ENCODE measurements around the gene ZEB2. TPM values are rescaled to one million over a fixed set of nuclear protein-coding genes. Genes with fewer than 3 reads are reported as not detected.

Gene ZEB2
- total RNA-seq, 2 donors from 2014 or later, result 246 to 288 TPM

DNA sequence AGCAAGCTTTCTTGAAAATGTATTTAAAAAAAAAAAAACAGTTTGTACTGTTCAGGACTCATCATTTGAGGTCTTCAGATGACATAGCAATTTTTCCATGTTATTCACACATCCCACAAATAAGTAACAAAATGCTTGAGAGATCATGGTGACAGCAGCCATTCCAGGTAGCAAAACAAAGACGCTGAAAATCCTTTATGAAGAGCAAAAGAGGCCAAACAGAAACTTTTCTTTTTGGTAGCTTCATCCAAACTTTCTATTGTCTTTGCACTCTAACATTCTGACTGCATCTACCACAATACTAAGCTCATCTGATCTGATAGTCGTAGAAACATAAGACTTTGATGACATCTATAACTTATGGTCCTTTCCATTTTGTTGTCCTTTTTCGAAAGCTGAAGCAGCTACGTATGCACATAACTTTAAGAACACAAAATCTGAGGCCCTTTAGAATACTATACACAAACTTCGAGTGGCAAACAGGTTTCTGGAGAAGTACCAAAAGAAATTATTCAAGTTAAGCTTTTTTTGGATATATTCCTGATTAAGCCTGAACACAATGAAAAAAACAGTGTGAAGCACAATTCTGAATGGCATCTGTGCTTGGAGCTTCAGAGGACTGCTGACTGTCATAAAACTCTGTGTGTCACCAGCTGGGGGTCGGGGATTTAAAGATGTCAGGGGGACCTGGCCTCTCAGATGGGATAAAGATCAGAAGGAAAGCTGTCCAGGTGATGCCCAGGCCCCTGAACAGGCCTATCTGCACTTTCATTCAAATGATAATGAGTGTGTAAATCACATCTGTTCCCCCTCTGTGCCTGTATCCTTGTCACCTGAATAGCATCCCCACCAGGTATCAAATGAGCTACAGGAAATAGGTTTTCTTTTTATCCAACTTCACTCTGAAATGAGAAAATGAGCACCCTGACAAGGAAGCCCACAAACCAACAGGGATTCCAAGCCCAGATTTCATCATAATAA, 75.8 kb downstream of the ZEB2 start:
- DNase-seq (ENCODE audit: low spot score), result no peak
- intact Hi-C loops (cut with DNase I), result no loop called here

DNA sequence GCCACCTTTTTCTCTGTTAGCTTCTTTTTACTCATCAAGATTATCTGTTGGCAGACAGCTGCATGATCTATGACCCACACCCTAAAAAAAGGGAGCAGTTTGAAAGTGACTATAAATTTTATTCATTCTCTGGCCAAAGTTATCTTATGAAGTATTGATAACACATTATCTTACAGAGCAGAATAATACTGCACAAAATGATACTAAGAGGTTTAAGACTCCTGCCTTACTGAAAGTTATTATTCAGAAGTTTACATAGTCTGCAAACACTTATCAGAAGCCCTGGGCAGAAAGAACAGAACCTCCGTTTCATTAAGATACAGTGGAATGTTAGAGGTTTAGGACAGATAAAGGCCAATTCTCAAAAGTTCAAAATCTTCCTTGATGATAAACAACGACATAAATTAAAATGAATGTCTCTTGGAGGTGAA, 78.2 kb downstream of the ZEB2 start:
- no peak for DNase-seq (ENCODE audit: low spot score)

DNA sequence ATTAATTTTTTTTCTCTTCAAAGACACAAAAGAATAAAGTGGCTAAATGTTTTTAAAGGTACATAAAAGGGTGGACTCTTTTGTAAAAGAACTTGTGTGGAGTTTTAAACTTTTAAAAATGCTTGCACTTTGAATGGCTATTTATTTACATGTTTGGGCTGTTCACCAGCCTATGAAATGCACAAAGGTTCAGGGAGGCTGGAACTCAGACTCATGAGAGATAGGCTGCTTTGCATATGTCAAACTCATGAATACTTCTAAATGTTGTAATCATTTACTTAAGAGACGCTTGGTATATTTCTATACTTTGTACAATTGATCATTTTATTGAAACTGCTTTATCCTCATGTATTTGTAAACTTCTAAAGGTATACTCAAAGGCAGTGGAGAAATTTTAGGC, 79.9 kb downstream of the ZEB2 start:
- intact Hi-C loops (cut with DNase I), result no loop called here
- DNase-seq (ENCODE audit: low spot score), result no peak

More for the DNA sequence above, 78.2 kb downstream of the ZEB2 start:
- intact Hi-C loops (cut with DNase I), result no loop called here

DNA sequence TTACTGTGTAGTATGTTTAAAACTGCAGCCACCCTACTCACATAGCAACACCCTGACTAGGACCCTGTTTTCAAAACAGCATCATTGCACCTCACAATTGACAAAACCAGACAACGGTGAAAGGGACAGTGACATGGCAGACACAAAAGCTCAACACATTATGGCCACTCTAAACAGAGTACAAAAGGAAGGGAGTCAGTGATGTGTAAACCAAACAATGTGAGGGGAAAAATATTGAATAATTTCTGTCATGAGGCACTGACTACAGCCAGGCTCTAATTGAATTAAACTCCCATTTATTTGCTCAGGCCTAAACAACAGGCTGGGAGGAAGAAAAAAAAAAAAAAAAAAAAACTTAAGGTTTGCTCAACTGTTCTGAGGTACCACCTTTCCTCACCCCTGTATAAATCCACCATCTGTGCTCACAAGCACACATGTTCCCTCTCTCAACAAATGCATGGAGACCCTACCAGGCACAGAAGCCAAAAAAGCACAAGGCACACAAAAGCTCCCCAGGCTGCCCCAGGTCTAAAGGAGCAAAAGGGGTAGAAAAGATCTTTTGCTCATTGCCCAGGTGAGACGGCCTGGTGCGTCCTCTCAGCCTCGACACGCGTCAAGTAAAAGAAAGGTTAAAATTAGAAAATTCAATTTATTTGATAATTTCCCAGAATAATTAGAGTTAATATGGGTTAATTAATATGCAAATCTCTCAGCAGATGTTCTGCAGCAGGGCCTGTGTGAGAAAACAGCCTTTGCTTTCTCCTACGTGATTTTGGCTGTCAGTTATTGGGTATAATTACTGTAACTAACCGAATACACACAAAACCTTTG, 80.9 kb downstream of the ZEB2 start:
- intact Hi-C loops (cut with DNase I), result no loop called here
- DNase-seq (ENCODE audit: low spot score), result no peak

DNA sequence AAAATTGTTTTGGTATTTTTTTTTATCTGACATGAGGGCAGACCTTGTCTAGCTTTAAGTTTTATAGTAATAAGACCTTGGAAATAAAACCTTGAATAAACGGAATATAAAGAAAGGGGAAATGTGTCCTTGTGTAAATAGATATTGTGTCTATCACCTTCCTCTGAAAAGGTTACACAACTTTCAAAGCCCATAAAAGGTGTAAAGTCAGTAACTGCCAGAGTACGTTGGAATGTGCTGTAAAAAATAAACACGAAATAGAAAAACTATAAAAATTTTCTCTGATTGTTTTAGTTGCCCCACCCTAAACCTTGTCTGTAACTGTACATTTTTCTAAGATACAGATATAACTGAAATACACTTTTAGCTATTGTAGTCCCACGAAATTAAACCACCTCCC, 82.3 kb downstream of the ZEB2 start:
- intact Hi-C loops (cut with DNase I), result no loop called here
- no peak for DNase-seq (ENCODE audit: low spot score)

DNA sequence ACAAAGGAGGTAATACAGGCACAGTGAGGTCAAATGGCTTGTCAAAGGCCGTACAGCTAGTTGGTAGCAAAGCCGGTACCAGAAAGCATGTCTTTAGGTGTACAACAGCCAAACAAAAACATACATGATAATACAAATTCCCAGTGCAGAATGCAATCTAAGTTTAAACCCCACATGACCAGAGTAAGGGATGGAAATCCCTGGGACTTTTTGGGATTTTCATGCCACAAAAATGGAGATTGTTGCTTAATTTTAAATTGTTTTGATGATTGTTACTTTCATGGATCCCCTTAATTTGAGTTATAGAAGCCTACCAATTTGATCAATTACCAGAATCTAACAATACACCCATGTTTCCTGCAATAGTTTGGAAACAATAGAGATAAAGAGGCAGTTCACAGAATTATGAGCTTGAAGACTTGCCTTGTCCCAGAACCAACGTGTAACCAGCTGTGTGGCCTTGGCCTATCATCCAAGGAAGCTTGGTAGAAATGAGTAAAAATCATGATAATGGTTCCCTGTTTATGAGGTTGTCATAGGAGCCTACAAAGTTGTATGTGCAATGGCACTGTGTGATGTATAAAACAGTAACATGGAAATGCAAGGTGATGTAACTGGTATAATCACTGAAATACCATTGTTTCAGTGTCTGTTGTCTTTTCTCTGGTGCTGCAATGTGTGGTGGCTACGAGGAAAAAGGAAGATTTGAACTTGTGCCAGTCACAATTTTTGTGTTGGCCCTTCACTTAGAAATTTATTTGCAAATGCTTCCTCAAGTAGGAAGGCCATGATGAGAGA, 85.3 kb downstream of the ZEB2 start:
- DNase-seq (ENCODE audit: low spot score), result no peak
- intact Hi-C loops (cut with DNase I), result no loop called here

DNA sequence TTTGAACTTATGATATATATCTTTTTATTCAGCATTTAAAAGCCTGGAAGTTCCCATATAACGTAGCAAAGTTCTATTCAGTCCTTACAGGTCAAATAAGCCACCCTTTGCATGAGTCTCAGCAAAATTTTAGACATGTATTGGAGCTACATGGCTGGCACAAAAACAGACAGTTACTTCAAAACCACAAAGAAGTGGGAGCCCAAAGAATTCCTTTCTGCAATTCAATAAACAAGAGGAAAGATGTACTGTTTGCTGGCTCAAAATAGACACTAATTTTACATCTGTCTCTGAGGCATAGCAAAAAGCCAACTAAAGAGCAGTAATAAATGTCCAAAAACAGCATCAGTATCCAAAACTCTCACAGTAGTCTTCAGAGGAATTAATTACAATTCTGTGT, 87.0 kb downstream of the ZEB2 start:
- intact Hi-C loops (cut with DNase I), result loop anchor here in 1 of 2 donors (2.0 kb wide), 1 partner anchor 32 kb away; no protein-coding TSS in a partner anchor
- DNase-seq (ENCODE audit: low spot score), result no peak

DNA sequence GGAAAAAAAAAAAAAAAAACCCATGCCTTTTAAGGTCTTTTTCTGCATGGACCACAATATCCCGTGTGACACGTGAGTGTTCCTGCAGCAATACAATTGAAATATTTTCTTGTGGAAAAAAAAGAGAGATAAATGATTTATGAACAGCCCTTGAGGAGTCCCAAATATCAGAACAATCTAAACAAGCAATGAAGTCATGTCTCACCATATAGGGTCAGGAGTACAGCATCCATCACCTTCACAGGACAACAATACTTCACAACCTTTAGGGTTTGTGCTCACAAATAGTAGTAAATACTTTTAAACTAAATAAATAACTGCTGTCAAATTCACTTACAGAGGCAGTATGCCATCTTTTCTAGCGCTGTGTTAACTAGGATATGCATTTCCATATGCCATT, 87.9 kb downstream of the ZEB2 start:
- intact Hi-C loops (cut with DNase I), result loop anchor here in 1 of 2 donors (2.0 kb wide), 1 partner anchor 31 kb away; no protein-coding TSS in a partner anchor
- DNase-seq (ENCODE audit: low spot score), result no peak

DNA sequence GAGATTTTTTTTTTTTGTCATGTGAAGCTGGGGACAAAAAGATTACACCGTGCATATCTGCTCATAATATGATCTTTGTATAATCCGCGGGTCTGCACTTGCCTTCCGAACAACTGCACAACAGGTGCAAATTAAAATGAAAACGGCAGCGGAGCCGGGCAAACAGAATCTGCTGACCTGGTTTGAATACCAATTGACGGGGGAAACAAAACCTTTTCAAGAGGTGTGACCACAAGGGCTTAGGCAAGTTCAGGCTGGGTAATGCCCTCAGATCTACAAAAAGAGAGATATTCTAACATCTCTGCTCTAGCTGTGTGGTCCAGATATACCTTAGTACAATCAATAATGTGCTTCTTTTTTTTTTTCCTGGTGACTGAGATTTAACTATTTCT, 88.5 kb downstream of the ZEB2 start:
- intact Hi-C loops (cut with DNase I), result no loop called here
- no peak for DNase-seq (ENCODE audit: low spot score)

DNA sequence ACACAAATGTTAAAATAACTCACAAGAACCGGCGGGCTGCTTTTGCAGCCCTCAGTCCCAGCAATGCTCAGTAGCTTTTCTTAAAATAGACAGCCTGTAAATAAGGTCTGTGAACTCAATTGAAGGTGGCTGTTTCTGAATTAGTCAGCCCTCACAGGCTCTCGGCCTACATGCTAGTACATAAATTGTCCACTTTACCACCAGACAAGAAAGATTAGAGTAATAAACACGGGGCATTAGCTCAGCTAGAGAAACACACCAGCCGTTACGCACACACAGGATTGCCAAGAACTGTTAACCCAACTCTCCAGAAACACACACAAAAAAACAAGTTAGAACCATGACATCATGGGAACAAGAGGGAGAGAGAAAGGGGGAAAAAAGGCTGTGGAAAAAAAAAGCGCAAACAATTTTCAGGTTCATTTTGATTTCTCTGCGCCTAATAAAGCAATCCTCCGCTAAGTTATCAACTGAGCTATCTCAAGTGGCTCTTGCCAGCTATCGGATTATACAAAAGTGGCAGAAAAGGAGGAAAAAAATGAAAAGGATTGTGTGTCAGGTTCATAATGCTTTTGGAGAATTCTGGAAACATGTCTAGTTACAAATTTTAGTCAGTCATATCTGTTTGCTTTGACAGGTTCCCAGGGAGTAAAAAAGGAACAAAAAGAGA, 89.1 kb downstream of the ZEB2 start:
- no peak for DNase-seq (ENCODE audit: low spot score)
- intact Hi-C loops (cut with DNase I), result no loop called here

DNA sequence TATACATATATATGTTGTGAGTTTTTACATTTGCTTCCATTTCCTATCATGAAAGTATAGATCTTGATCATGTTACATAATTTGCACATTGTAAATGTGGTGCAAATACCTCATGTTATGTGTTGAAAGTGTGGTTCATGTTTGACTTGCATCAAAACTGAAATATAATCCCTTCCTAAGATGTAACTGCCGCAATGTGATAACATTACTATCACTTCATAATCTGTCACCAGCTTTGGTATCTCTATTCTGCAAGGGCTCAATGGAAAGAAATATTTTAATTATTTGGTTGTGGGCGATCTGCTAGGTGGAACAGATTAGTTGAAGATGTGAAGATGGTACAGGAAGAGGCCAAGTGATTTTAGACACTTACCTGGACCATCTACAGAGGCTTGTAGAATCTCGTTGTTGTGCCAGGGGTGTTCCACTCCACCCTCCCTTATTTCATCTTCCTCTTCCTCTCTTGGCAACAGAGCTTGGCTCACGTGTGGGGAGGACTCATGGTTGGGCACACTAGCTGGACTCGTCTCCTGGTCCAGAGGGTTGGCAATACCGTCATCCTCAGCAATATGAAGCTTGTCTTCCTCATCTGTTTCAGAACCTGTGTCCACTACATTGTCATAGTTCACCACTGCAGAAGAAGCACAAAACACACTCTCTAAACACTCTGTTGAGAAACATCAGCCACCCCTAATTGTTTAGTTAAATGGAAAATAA, 90.4 kb downstream of the ZEB2 start:
- intact Hi-C loops (cut with DNase I), result no loop called here
- DNase-seq (ENCODE audit: low spot score), result no peak

DNA sequence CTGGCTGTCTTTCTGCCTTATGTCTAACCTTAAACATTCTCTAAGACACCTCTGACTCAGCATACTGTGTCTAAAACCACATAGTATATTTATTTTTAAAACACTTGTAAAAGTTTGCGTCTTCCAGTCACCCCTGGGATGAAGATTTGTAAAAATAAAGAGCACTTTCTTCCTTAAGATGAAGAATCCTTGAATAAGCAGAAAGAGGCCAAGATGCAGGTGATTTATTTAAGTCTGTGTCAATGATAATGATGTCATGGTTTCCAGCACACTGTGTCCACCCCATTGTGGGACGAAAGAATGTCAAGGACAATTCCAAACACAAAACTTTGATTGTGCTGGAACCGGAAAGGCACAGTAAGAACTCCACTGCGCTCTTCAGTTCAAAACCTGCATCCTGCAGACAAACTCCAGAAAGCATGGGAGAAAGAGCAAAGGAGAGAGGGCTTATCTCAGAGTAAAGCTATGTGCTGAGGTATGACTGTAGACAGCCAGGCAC, 92.9 kb downstream of the ZEB2 start:
- intact Hi-C loops (cut with DNase I), result no loop called here
- no peak for DNase-seq (ENCODE audit: low spot score)

DNA sequence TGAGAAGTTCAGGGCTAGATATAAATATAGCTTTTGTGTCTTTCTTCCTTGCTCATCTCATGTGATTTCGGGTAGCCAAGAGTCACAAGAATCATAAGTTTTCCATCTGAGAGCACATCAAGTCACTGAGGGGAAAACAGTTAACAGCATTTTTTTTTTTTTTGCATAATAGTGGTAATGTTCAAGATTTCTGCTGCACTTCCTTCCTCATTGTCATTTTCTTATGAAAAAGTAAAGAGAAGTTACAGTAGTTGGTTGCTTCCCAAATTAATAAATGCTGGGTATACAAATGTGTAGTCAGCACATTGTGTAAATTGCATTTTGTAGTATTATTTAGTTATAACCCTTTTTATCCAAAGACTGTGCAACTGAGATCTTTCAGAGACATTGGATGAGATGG, 93.6 kb downstream of the ZEB2 start:
- intact Hi-C loops (cut with DNase I), result no loop called here

DNA sequence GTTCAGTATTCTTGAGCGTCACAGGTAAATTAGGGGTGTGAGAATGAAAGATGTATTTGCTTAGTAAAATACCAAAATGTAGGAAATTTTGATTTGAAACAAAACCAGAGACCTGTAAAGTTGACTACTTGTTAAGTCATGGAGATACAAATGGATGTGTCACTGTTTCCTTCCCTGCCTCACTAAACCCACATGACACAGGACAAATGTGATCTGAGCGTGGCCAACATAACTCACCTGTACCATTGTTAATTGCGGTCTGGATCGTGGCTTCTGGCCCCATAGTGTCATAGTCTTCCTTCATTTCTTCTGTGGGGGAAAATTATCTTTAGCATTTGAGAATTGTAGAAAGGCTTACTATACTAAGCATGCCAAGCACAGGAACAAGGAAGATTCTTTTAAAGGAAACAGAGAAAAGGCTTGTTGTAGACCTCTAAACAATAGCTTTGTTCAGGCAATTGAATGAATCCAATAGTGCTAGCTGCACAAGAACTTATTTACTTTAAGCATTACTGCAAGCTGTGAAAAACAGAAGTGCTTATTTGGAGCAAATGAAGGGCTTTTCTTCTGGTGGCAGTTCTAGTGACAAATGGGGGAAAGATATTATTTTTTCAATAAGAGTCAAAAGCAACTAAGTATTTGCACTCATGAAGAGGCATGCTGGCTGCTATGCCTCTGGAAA, 95.2 kb downstream of the ZEB2 start:
- no peak for DNase-seq (ENCODE audit: low spot score)
- intact Hi-C loops (cut with DNase I), result no loop called here

More for the DNA sequence above, 93.6 kb downstream of the ZEB2 start:
- DNase-seq (ENCODE audit: low spot score), result no peak

DNA sequence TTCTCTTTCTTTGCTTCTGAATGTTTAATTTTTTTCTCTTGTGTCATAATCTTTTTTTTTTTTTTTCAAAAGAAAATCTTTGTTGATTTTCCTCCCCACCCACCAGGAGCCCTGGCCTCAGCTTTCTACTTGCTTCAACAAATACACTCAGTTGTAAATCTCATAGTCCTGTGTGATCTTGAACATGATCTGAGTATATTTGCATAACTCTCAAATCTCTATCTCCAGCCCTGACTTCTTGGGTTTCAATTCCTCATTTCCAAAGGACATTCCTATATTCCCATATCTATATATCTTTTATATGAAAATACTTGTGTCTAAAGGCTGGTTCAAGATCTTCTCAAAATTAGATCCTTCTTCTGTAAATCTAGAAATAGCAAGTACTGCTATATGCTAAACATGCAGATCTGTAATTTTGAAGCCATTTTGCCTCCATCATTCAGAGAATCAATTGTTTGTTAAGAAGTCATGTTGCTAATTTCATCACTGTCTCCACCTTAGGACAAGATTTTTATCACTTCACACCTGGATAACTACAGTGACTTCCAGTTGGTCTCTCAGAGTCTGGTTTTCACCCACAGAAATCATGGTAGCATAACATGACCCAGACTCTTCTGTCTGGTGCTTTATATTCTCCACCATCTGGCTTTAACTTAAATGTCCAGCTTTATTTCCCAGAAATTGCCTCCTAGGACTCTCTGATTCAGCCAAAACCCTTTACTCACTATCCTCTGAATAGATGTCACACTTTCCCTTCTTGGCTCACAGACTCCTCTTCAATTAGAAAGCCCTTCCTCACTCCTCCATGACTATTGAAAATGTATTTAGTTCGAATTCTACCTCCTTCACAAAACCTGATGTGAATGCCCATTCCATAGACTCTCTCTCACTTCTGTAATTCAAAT, 98.1 kb downstream of the ZEB2 start:
- DNase-seq (ENCODE audit: low spot score), result no peak

DNA sequence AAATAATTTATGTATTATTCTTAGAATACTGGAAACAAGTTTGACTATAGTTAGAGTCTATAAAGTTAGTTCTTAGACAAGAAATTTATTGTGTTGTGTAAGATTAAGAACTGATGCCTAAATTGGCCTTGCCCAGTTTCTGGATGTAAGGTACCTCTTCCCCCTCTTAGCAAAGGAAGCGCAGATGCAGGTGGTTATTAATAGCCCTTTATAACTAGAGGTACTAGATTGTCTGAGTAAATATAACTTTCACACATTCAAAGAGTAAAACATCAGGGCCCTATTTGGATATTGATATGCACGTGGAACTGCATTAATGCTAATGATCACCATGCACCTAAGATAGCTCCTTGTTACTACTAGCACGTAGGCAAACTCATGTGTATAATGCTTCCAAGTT, 100.7 kb downstream of the ZEB2 start:
- intact Hi-C loops (cut with DNase I), result no loop called here
- DNase-seq (ENCODE audit: low spot score), result no peak

More for the DNA sequence above, 98.1 kb downstream of the ZEB2 start:
- intact Hi-C loops (cut with DNase I), result no loop called here

All from posterior vena cava (tissue), 2 donors.